PC-9 (cell line): ENCODE results near the gene C2CD4C. TPM values are rescaled to one million over a fixed set of nuclear protein-coding genes. Genes with fewer than 3 reads are reported as not detected.

Source experiments
- BruUV-seq: library from RNA; stranded (reverse); fragments of 400-500 nt; replicated peaks from 2 replicates; lab custom pipeline; 2021; lab: Mats Ljungman, UMichigan
- CTCF ChIA-PET: fragments of 300-600 bp; sonication (Branson Sonifier 250); formaldehyde crosslinking; loops from one replicate; lab custom pipeline; 2022; ENCODE audit warnings: antibody characterized with exemption; lab: Charles Lee
- POLR2A ChIA-PET: fragments of 300-600 bp; sonication (Branson Sonifier 250); formaldehyde crosslinking; loops from one replicate; lab custom pipeline; 2022; ENCODE audit warnings: antibody characterized with exemption; ENCODE audit not compliant: unreplicated experiment; lab: Charles Lee
- DNase-seq, 2 experiments: peaks; one replicate each; pipeline versions ENCODE4 v3.0.0 to v3.0.0-alpha.2; 2015 to 2022; ENCODE audit warnings: mixed read lengths in 1 of 2
- H2AFZ ChIP-seq: fragments of 200-600 bp; sonication (generic); 2 replicates; pipeline ENCODE4 v1.8.1; 2017; ENCODE audit warnings: antibody characterized with exemption
- H3F3A ChIP-seq: fragments of 200-600 bp; sonication (generic); 2 replicates; pipeline ENCODE4 v1.8.1; 2017; ENCODE audit warnings: antibody characterized with exemption, mild to moderate bottlenecking, low read depth; ENCODE audit not compliant: insufficient read depth
- H3K27ac ChIP-seq: fragments of 200-600 bp; sonication (generic); 2 replicates; pipeline ENCODE4 v1.6.1; 2016; ENCODE audit warnings: mixed run types
- H3K27me3 ChIP-seq: fragments of 200-600 bp; sonication (generic); 2 replicates; pipeline ENCODE4 v1.6.1; 2016; ENCODE audit warnings: low read depth, mixed run types; ENCODE audit not compliant: insufficient read depth
- H3K36me3 ChIP-seq: fragments of 200-600 bp; sonication (generic); 2 replicates; pipeline ENCODE4 v1.6.1; 2016; ENCODE audit warnings: low read depth, mixed run types
- H3K4me1 ChIP-seq: fragments of 200-600 bp; sonication (generic); replicated peaks from 2 replicates; pipeline ENCODE4 v1.6.1; 2016; ENCODE audit warnings: mixed run types; ENCODE audit not compliant: insufficient read depth
- H3K4me2 ChIP-seq: fragments of 200-600 bp; sonication (generic); 2 replicates; pipeline ENCODE4 v1.6.1; 2017; ENCODE audit warnings: mixed run types
- H3K4me3 ChIP-seq: fragments of 200-600 bp; sonication (generic); 2 replicates; pipeline ENCODE4 v1.6.1; 2016; ENCODE audit warnings: mixed run types
- H3K79me2 ChIP-seq: fragments of 200-600 bp; sonication (generic); 2 replicates; pipeline ENCODE4 v1.6.1; 2017; ENCODE audit warnings: low read depth, mixed run types
- H3K9me2 ChIP-seq: fragments of 200-600 bp; sonication (generic); 2 replicates; pipeline ENCODE4 v1.8.1; 2017; ENCODE audit warnings: mild to moderate bottlenecking; ENCODE audit not compliant: insufficient read depth
- H3K9me3 ChIP-seq: fragments of 200-600 bp; sonication (generic); 2 replicates; pipeline ENCODE4 v1.8.1; 2016; ENCODE audit warnings: low read depth; ENCODE audit not compliant: insufficient read depth
- H4K20me1 ChIP-seq: fragments of 200-600 bp; sonication (generic); 2 replicates; pipeline ENCODE4 v1.8.1; 2017; ENCODE audit not compliant: insufficient read depth
- CTCF ChIP-seq: fragments of 200-600 bp; sonication (generic); conservative IDR thresholded peaks from 2 replicates; pipeline ENCODE4 v1.6.1; 2017; ENCODE audit warnings: mixed run types, antibody characterized with exemption, mild to moderate bottlenecking, moderate library complexity
- EZH2 ChIP-seq: fragments of 200-600 bp; sonication (generic); IDR thresholded peaks from 2 replicates; pipeline ENCODE4 v1.8.0; 2017; ENCODE audit warnings: antibody characterized with exemption, low read depth
- intact Hi-C: fragments of 100-400 bp; cut with micrococcal nuclease; formaldehyde crosslinking; loops from one replicate; pipeline ENCODE4 v1.10.0; 2022; ENCODE audit not compliant: unreplicated experiment
- total RNA-seq: library from RNA; stranded (reverse); gene quantifications from 2 replicates; pipeline ENCODE4 v1.2.3, GENCODE V29; 2021

Gene C2CD4C
- total RNA-seq, 1 experiment from 2014 or later: 1.2 TPM

- Histone ChIP-seq H3K4me1 (no peaks in the 10 kb centered on the region), H4K20me1 (no peaks in the 10 kb centered on the region), H2AFZ (no peak overlapping the region), H3K9me2 (no peaks in the 10 kb centered on the region), H3K4me3 (no peak overlapping the region), H3F3A (no peaks in the 10 kb centered on the region), H3K9me3 (no peaks in the 10 kb centered on the region), H3K27ac (no peak overlapping the region), H3K27me3 (peaks cover 71% of the 10 kb centered on the region), H3K36me3 (no peaks in the 10 kb centered on the region), H3K4me2 (no peak overlapping the region), H3K79me2 (no peaks in the 10 kb centered on the region)
- no TSS peak for BruUV-seq
- ChIA-PET POLR2A (no interaction called here), CTCF (no interaction called here)
- TF ChIP-seq EZH2: no peak
- no peak for TF ChIP-seq CTCF
- DNase-seq: no peak
- intact Hi-C loops: no loop called here
Measured at GRCh38 chr19:437041-437440, 28.1 kb upstream of the C2CD4C start.

GRCh38 chr19:436413-436950 lies 27.5 kb upstream of the C2CD4C start:
- Histone ChIP-seq H3K79me2 (no peaks in the 10 kb centered on the region), H3K4me1 (no peaks in the 10 kb centered on the region), H3K9me2 (no peaks in the 10 kb centered on the region), H3K4me3 (no peak overlapping the region), H3K9me3 (no peaks in the 10 kb centered on the region), H3F3A (no peaks in the 10 kb centered on the region), H4K20me1 (no peaks in the 10 kb centered on the region), H3K36me3 (no peaks in the 10 kb centered on the region), H2AFZ (no peak overlapping the region), H3K27me3 (peaks cover 66% of the 10 kb centered on the region), H3K27ac (no peak overlapping the region), H3K4me2 (no peak overlapping the region)
- POLR2A ChIA-PET: no interaction called here
- BruUV-seq: no TSS peak
- CTCF ChIA-PET: no interaction called here
- TF ChIP-seq CTCF (no peak), EZH2 (no peak)
- no peak for DNase-seq
- intact Hi-C loops: no loop called here

- H3K4me3 ChIP-seq: no peak overlapping the region
- no peaks in the 10 kb centered on the region for H4K20me1 ChIP-seq
- H3F3A ChIP-seq: no peaks in the 10 kb centered on the region
- intact Hi-C loops: no loop called here
- ChIA-PET CTCF (interaction anchor here (0.5 kb wide), 1 partner anchor 281 kb away, joined by 4 read pairs; no protein-coding TSS in a partner anchor), POLR2A (no interaction called here)
- BruUV-seq: no TSS peak
- no peaks in the 10 kb centered on the region for H3K79me2 ChIP-seq
- H3K9me3 ChIP-seq: no peaks in the 10 kb centered on the region
- no peaks in the 10 kb centered on the region for H3K4me1 ChIP-seq
- peaks cover 60% of the 10 kb centered on the region for H3K27me3 ChIP-seq
- no peak overlapping the region for H2AFZ ChIP-seq
- no peak overlapping the region for H3K4me2 ChIP-seq
- no peaks in the 10 kb centered on the region for H3K9me2 ChIP-seq
- H3K27ac ChIP-seq: no peak overlapping the region
- DNase-seq: no peak
- H3K36me3 ChIP-seq: no peaks in the 10 kb centered on the region
- TF ChIP-seq CTCF (no peak), EZH2 (no peak)
Measured at GRCh38 chr19:435707-436412, 26.9 kb upstream of the C2CD4C start.
